Neutrophil (primary cell): ENCODE measurements around the gene PLEKHA6.

Experiments used
- H3K27ac ChIP-seq: fragments of 200-600 bp; sonication (generic); 2 replicates; pipeline ENCODE4 v1.5.1; 2016; ENCODE audit warnings: mild to moderate bottlenecking, moderate library complexity
- H3K27me3 ChIP-seq: fragments of 200-600 bp; sonication (generic); 2 replicates; pipeline ENCODE4 v1.6.0; 2016; ENCODE audit warnings: mild to moderate bottlenecking
- H3K36me3 ChIP-seq: fragments of 200-600 bp; sonication (generic); 2 replicates; pipeline ENCODE4 v1.5.1; 2017
- H3K4me1 ChIP-seq, 2 experiments: fragments of 200-600 bp in 1 of 2; sonication (generic) in 1 of 2; 1 replicate in 1 of 2; 2 replicates in 1 of 2; pipeline versions ENCODE4 v1.5.1 to v1.6.1; 2013 to 2016; ENCODE audit warnings: low read depth in 1 of 2, low read length in 1 of 2, mild to moderate bottlenecking in 1 of 2, moderate library complexity in 1 of 2; ENCODE audit not compliant: control insufficient read depth in 1 of 2, insufficient read depth in 1 of 2
- H3K4me3 ChIP-seq, 2 experiments: fragments of 200-600 bp in 1 of 2; sonication (generic) in 1 of 2; 1 replicate in 1 of 2; 2 replicates in 1 of 2; pipeline ENCODE4 v1.5.1; 2013 to 2016; ENCODE audit warnings: low read depth in 1 of 2, low read length in 1 of 2, mild to moderate bottlenecking in 1 of 2, moderate library complexity in 1 of 2
- H3K9me3 ChIP-seq: fragments of 200-600 bp; sonication (generic); 2 replicates; pipeline ENCODE4 v1.5.1; 2016
- CTCF ChIP-seq: fragments of 200-600 bp; sonication (generic); IDR thresholded peaks from 2 replicates; pipeline ENCODE4 v1.5.1; 2016; ENCODE audit warnings: antibody characterized with exemption

Gene PLEKHA6

GRCh38 chr1:204199579-204199978 lies 160.2 kb downstream of the PLEKHA6 start:
- no peak for TF ChIP-seq CTCF
- H3K4me3 ChIP-seq: no peak overlapping the region
- H3K27me3 ChIP-seq: peaks cover 51% of the 10 kb centered on the region
- no peak overlapping the region for H3K27ac ChIP-seq
- no peaks in the 10 kb centered on the region for H3K36me3 ChIP-seq
- no peaks in the 10 kb centered on the region for H3K9me3 ChIP-seq
- no peaks in the 10 kb centered on the region for H3K4me1 ChIP-seq

- Histone ChIP-seq H3K27ac (no peak overlapping the region), H3K27me3 (peaks cover 51% of the 10 kb centered on the region), H3K4me1 (no peaks in the 10 kb centered on the region), H3K9me3 (no peaks in the 10 kb centered on the region), H3K36me3 (no peaks in the 10 kb centered on the region), H3K4me3 (no peak overlapping the region)
- TF ChIP-seq CTCF: no peak
These were observed 161.1 kb downstream of the PLEKHA6 start for GRCh38 chr1:204198348-204199340.

DNA sequence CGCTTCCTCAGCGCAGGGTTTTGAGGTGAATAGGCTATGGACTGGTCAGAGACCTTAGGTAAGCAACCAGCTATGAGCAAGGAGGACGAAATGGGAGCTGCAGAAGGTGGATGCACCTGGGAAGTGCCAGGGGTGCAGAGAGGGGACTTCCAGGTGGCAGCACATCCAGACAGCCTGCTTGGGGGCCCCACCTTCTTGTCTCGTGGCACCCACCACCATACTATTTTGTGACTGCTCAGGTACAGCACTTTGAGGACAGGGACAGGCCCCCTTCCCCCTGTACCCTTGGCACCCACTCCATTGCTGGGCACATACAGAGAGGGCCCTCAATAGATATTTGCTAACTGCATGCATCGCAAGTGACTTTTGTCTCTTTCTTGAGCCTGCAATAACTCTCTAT lies 162.7 kb downstream of the PLEKHA6 start:
- Histone ChIP-seq H3K27me3 (peaks cover 61% of the 10 kb centered on the region), H3K27ac (no peak overlapping the region), H3K4me1 (no peaks in the 10 kb centered on the region), H3K36me3 (no peaks in the 10 kb centered on the region), H3K4me3 (no peak overlapping the region), H3K9me3 (no peaks in the 10 kb centered on the region)
- TF ChIP-seq CTCF: no peak

GRCh38 chr1:204196068-204196795 lies 163.5 kb downstream of the PLEKHA6 start, which contains the start of gene KISS1:
Gene KISS1 (minus strand): TSS chr1:204196491. CDS start chr1:204192876, 3,615 bp downstream.
- H3K9me3 ChIP-seq: no peaks in the 10 kb centered on the region
- H3K27me3 ChIP-seq: peaks cover 69% of the 10 kb centered on the region
- H3K36me3 ChIP-seq: no peaks in the 10 kb centered on the region
- no peaks in the 10 kb centered on the region for H3K4me1 ChIP-seq
- H3K4me3 ChIP-seq: no peak within 1 kb of the TSS
- no peak for TF ChIP-seq CTCF
- no peak within 1 kb of the TSS for H3K27ac ChIP-seq

DNA sequence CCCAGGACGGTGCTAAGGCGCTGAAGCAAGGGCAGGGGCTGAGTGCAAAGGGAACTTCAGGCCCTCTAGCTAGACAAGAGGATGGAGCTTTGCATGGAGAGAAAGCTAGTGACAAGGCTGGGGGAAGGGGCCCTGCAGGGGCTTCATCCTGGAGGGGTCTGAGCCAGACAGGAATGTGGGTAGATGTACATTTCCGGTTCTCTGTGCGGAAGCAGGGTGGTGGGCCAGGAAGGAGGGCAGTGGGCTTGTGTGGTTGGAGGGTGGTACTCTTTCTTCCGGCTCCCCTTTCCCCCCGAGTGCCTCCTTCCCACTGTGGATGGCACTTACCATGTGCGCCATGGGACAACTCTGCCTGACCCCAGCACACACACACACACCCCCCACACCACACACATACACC lies 165.0 kb downstream of the PLEKHA6 start:
- H3K27me3 ChIP-seq: peaks cover 83% of the 10 kb centered on the region
- H3K4me1 ChIP-seq: peaks cover 6 to 13% of the 10 kb centered on the region in 2 experiments
- H3K9me3 ChIP-seq: no peaks in the 10 kb centered on the region
- TF ChIP-seq CTCF: no peak
- H3K4me3 ChIP-seq: no peak overlapping the region
- H3K36me3 ChIP-seq: no peaks in the 10 kb centered on the region
- H3K27ac ChIP-seq: no peak overlapping the region
